Neuronal stem cell (in vitro differentiated cells): ENCODE data around the gene ZNF892.

Experiments used
- DNase-seq: peaks from one replicate; pipeline ENCODE4 v3.0.0-alpha.2; 2013; ENCODE audit warnings: low spot score
- H2AFZ ChIP-seq: one replicate; pipeline ENCODE4 v1.6.1; 2013; ENCODE audit warnings: mild to moderate bottlenecking, low read length, inconsistent platforms
- H2AK5ac ChIP-seq: 2 replicates; pipeline ENCODE4 v1.6.1; 2013; ENCODE audit warnings: low read depth, mild to moderate bottlenecking, inconsistent platforms, low read length, moderate library complexity, mixed read lengths
- H2BK120ac ChIP-seq: 2 replicates; pipeline ENCODE4 v1.6.1; 2013; ENCODE audit warnings: low read depth, mild to moderate bottlenecking, inconsistent platforms, low read length, moderate library complexity, mixed read lengths
- H2BK12ac ChIP-seq: one replicate; pipeline ENCODE4 v1.6.1; 2013; ENCODE audit warnings: low read length, inconsistent platforms
- H2BK15ac ChIP-seq: 2 replicates; pipeline ENCODE4 v1.6.1; 2013; ENCODE audit warnings: mild to moderate bottlenecking, low read length, inconsistent platforms, mixed read lengths
- H2BK5ac ChIP-seq: one replicate; pipeline ENCODE4 v1.6.1; 2013; ENCODE audit warnings: inconsistent platforms, mild to moderate bottlenecking, low read length, moderate library complexity
- H3K14ac ChIP-seq: one replicate; pipeline ENCODE4 v1.6.1; 2013; ENCODE audit warnings: low read length, inconsistent platforms
- H3K18ac ChIP-seq: 2 replicates; pipeline ENCODE4 v1.6.1; 2013; ENCODE audit warnings: low read length, inconsistent platforms
- H3K23ac ChIP-seq: 2 replicates; pipeline ENCODE4 v1.6.1; 2013; ENCODE audit warnings: low read depth, mild to moderate bottlenecking, mixed read lengths, low read length, inconsistent platforms; ENCODE audit not compliant: poor library complexity
- H3K27ac ChIP-seq: replicated peaks from 3 replicates; pipeline ENCODE4 v1.5.1; 2013; ENCODE audit warnings: low read length, inconsistent platforms
- H3K27me3 ChIP-seq, 3 experiments: 2 replicates each; pipeline ENCODE4 v1.6.1; 2013; ENCODE audit warnings: low read length in 3 of 3, mild to moderate bottlenecking in 2 of 3, inconsistent platforms in 1 of 3, low read depth in 1 of 3, mixed read lengths in 1 of 3, moderate library complexity in 1 of 3; ENCODE audit not compliant: control insufficient read depth in 3 of 3, insufficient read depth in 3 of 3
- H3K36me3 ChIP-seq, 2 donors: replicated peaks in 1 of 2; 2 replicates each; pipeline ENCODE4 v1.6.1; 2013; ENCODE audit warnings: low read length in 2 of 2; ENCODE audit not compliant: control insufficient read depth in 2 of 2, insufficient read depth in 2 of 2
- H3K4ac ChIP-seq: 2 replicates; pipeline ENCODE4 v1.6.1; 2013; ENCODE audit warnings: inconsistent platforms, mild to moderate bottlenecking, low read length, moderate library complexity
- H3K4me1 ChIP-seq, 2 donors: 1 replicate in 1 of 2; 2 replicates in 1 of 2; pipeline ENCODE4 v1.6.1; 2013; ENCODE audit warnings: low read length in 2 of 2, low read depth in 1 of 2; ENCODE audit not compliant: control insufficient read depth in 2 of 2, insufficient read depth in 1 of 2
- H3K4me2 ChIP-seq: one replicate; pipeline ENCODE4 v1.6.1; 2013; ENCODE audit warnings: mild to moderate bottlenecking, low read length, inconsistent platforms; ENCODE audit not compliant: insufficient read depth, poor library complexity, severe bottlenecking
- H3K4me3 ChIP-seq, 2 donors: 2 replicates each; pipeline ENCODE4 v1.5.1; 2013; ENCODE audit warnings: low read length in 2 of 2, mild to moderate bottlenecking in 2 of 2, inconsistent platforms in 1 of 2, moderate library complexity in 1 of 2
- H3K79me1 ChIP-seq: one replicate; pipeline ENCODE4 v1.6.1; 2013; ENCODE audit warnings: low read depth, mild to moderate bottlenecking, inconsistent platforms, low read length, moderate library complexity
- H3K9ac ChIP-seq: one replicate; pipeline ENCODE4 v1.6.1; 2013; ENCODE audit warnings: mild to moderate bottlenecking, low read depth, low read length, inconsistent platforms; ENCODE audit not compliant: poor library complexity
- H3K9me3 ChIP-seq, 2 donors: replicated peaks in 1 of 2; 2 replicates each; pipeline versions ENCODE3 to v1.6.1; 2013; ENCODE audit warnings: low read length in 2 of 2, mild to moderate bottlenecking in 2 of 2, inconsistent platforms in 1 of 2, low read depth in 1 of 2, mixed read lengths in 1 of 2, moderate library complexity in 1 of 2; ENCODE audit not compliant: control insufficient read depth in 2 of 2, insufficient read depth in 1 of 2
- H4K8ac ChIP-seq: one replicate; pipeline ENCODE4 v1.6.1; 2013; ENCODE audit warnings: low read depth, mild to moderate bottlenecking, inconsistent platforms, low read length, moderate library complexity
- H4K91ac ChIP-seq: one replicate; pipeline ENCODE4 v1.6.1; 2013; ENCODE audit warnings: low read length, low read depth, mild to moderate bottlenecking, inconsistent platforms; ENCODE audit not compliant: poor library complexity
- WGBS, 2 donors: extraction: QIAGEN DNeasy Blood & Tissue Kit; methylation state at CpG; one replicate each; pipeline ENCODE4 v1.1.7; 2013; ENCODE audit warnings: missing lambda C conversion rate in 2 of 2, mixed read lengths in 1 of 2; ENCODE audit not compliant: insufficient read length in 2 of 2, insufficient replicate concordance in 1 of 2; ENCODE audit errors: extremely low coverage in 2 of 2; 5-methylcytosine and 5-hydroxymethylcytosine counted together

ZNF892 gene

DNA sequence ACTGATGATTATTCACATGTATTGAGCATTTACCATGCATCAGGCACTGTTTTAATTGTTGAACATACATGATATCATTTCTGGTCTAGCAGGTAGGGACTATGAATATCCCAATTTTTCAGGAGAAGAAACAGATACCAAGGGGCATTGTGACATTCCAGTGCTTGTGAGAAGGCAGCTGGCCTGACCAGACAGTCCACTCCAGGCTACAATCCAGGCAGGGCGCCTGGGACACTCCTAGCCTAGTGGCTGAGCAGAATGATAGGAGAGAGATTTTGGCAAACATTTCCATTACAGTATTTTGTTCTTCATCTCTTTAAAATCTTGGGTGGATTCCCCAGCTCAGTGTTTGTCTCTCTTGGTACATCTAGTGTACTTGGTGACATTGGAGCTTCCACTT lies 24.9 kb downstream of the ZNF892 start:
- Histone ChIP-seq H3K23ac (no peak overlapping the region), H2AK5ac (no peak overlapping the region)

DNA sequence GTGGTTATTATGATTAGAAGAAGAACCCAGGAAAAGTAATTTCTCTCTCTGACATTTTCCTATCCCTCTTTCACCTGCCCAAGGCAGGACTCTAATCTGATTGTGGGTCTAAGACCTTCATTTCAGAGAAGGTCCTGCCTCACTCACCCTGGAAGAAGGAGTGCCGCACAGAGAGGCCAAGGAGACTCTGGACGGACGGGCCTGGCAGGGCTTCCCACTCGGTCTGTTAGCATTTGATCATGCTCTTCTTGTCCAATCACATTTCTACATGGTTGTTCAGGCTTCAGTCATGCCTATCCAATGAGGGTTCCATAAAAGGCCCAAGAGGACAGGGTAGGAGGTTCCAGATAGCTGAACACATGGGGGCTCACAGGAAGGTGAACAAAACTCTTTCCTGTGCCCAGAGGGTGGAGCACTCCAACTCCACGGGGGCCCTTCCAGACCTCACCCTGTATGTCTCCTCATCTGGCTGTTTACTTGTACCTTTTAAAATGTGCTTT lies 27.0 kb downstream of the ZNF892 start:
- no peak overlapping the region for H4K91ac ChIP-seq
- H2BK5ac ChIP-seq: no peak overlapping the region
- H2BK12ac ChIP-seq: no peak overlapping the region
- peaks cover 8 to 10% of the 10 kb centered on the region in 2 donors for H3K9me3 ChIP-seq
- H3K36me3 ChIP-seq: no peaks in the 10 kb centered on the region
- H3K27ac ChIP-seq: no peak overlapping the region
- no peak overlapping the region for H3K23ac ChIP-seq
- no peak overlapping the region for H4K8ac ChIP-seq
- H3K4ac ChIP-seq: no peak overlapping the region
- no peak overlapping the region for H3K4me2 ChIP-seq
- DNase-seq: no peak
- no peak overlapping the region for H3K4me3 ChIP-seq
- H2BK15ac ChIP-seq: no peak overlapping the region
- H2BK120ac ChIP-seq: no peak overlapping the region
- WGBS, 2 donors: no CpG with 5 or more reads among the region's 5 CpGs
- H2AFZ ChIP-seq: no peak overlapping the region
- H2AK5ac ChIP-seq: no peak overlapping the region
- no peaks in the 10 kb centered on the region for H3K27me3 ChIP-seq
- no peak overlapping the region for H3K9ac ChIP-seq
- H3K14ac ChIP-seq: no peak overlapping the region
- H3K79me1 ChIP-seq: no peaks in the 10 kb centered on the region
- no peaks in the 10 kb centered on the region for H3K4me1 ChIP-seq
- H3K18ac ChIP-seq: no peak overlapping the region

More for the DNA sequence above, 24.9 kb downstream of the ZNF892 start:
- WGBS, 2 donors: no CpG with 5 or more reads among the region's 1 CpG
- Histone ChIP-seq H3K9me3 (peaks cover 6 to 10% of the 10 kb centered on the region in 2 donors), H4K91ac (no peak overlapping the region), H3K79me1 (no peaks in the 10 kb centered on the region), H3K4me3 (no peak overlapping the region), H3K4ac (no peak overlapping the region), H3K4me1 (no peaks in the 10 kb centered on the region), H3K27ac (no peak overlapping the region), H2BK15ac (no peak overlapping the region), H2BK12ac (no peak overlapping the region), H3K14ac (no peak overlapping the region), H2AFZ (no peak overlapping the region), H3K27me3 (no peaks in the 10 kb centered on the region), H2BK5ac (no peak overlapping the region), H2BK120ac (no peak overlapping the region), H3K36me3 (no peaks in the 10 kb centered on the region), H4K8ac (no peak overlapping the region), H3K4me2 (no peak overlapping the region), H3K18ac (no peak overlapping the region), H3K9ac (no peak overlapping the region)
- no peak for DNase-seq

DNA sequence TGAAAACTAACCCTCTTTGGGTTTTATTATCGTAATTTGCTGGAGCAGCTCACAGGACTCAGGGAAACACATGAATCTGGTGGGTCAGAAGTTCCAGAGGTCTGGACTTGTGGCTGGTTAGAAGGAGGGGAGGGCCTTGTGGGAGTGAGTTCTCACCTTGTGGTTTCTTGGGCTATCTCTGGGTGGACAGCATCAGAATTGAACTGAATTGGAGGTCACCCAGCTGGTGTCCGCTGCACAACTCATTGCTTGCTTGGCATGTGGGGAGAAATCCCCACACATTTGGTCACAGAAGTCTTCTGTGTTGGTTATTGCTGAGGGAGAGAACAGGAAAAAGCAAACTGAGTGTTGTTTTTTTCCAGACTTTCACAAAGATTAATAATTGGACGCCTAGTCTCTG lies 27.5 kb downstream of the ZNF892 start:
- Histone ChIP-seq H3K9ac (no peak overlapping the region), H3K14ac (no peak overlapping the region), H3K23ac (no peak overlapping the region), H3K27ac (no peak overlapping the region), H2BK12ac (no peak overlapping the region), H3K4me1 (no peaks in the 10 kb centered on the region), H2AFZ (no peak overlapping the region), H4K91ac (no peak overlapping the region), H3K4me2 (no peak overlapping the region), H3K9me3 (peaks cover 8 to 10% of the 10 kb centered on the region in 2 donors), H2AK5ac (no peak overlapping the region), H2BK120ac (no peak overlapping the region), H4K8ac (no peak overlapping the region), H3K18ac (no peak overlapping the region), H3K4ac (no peak overlapping the region), H2BK5ac (no peak overlapping the region), H2BK15ac (no peak overlapping the region), H3K36me3 (no peaks in the 10 kb centered on the region), H3K27me3 (no peaks in the 10 kb centered on the region), H3K79me1 (no peaks in the 10 kb centered on the region), H3K4me3 (no peak overlapping the region)
- no peak for DNase-seq
- WGBS, 2 donors: no CpG with 5 or more reads among the region's 3 CpGs

DNA sequence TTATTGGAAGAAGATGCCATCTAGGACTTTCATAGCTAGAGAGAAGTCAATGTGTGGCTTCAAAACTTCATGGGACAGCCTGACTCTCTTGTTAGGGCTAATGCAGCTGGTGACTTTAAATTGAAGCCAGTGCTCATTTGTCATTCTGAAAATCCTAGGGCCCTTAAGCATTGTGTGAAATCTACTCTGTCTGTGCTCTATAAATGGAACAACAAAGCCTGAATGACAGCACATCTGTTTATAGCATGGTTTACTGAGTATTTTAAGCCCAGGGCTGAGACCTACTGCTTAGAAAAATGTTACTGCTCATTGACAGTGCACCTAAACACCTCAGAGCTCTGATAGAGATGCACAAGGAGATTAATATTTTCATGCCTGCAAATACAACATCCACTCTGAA lies 30.8 kb downstream of the ZNF892 start:
- Histone ChIP-seq H2AFZ (no peak overlapping the region), H2BK15ac (no peak overlapping the region), H2BK120ac (no peak overlapping the region), H4K8ac (no peak overlapping the region), H2AK5ac (no peak overlapping the region), H2BK5ac (no peak overlapping the region), H4K91ac (no peak overlapping the region), H3K9me3 (peaks cover 5 to 14% of the 10 kb centered on the region in 2 donors), H3K18ac (no peak overlapping the region), H3K27me3 (no peaks in the 10 kb centered on the region), H3K23ac (no peak overlapping the region), H2BK12ac (no peak overlapping the region), H3K4ac (no peak overlapping the region), H3K4me1 (no peaks in the 10 kb centered on the region), H3K9ac (no peak overlapping the region), H3K36me3 (no peaks in the 10 kb centered on the region), H3K27ac (no peak overlapping the region), H3K4me2 (no peak overlapping the region), H3K4me3 (no peak overlapping the region), H3K79me1 (no peaks in the 10 kb centered on the region), H3K14ac (no peak overlapping the region)
- DNase-seq: no peak
